GM21367 (cell line): ENCODE results near the gene COPZ2.
A peak's percentile ranks its signal among the peaks of the same experiment; 100 is the strongest.
"Not testable (repeated sequence)": the region's sequence is repeated elsewhere in the genome, so short reads cannot be mapped to it uniquely, and the experiment has no call there.

Experiments
- ATAC-seq: cut with Tn5 transposase; IDR thresholded peaks from one replicate; pipeline ENCODE4 v1.9.1; 2021; ENCODE audit not compliant: unreplicated experiment

The COPZ2 gene

GRCh38 chr17:48056246-48056745 lies 18.7 kb upstream of the COPZ2 start:
- ATAC-seq: no peak

GRCh38 chr17:48055531-48056245 lies 18.1 kb upstream of the COPZ2 start:
- no peak for ATAC-seq

- no peak for ATAC-seq
Observed at GRCh38 chr17:48054238-48055185, 16.9 kb upstream of the COPZ2 start.

GRCh38 chr17:48053758-48054237 lies 16.2 kb upstream of the COPZ2 start:
- no peak for ATAC-seq

GRCh38 chr17:48052956-48053757 lies 15.6 kb upstream of the COPZ2 start:
- no peak for ATAC-seq

- ATAC-seq: no peak
Observed at GRCh38 chr17:48051706-48052486, 14.3 kb upstream of the COPZ2 start.

- no peak for ATAC-seq
Observed at GRCh38 chr17:48051283-48051682, 13.7 kb upstream of the COPZ2 start.

- peak; percentile 21 for ATAC-seq
Observed at GRCh38 chr17:48048384-48049126, 11.0 kb upstream of the COPZ2 start.

- peak; percentile 74 for ATAC-seq
Observed at GRCh38 chr17:48047741-48048383, 10.3 kb upstream of the COPZ2 start, which contains the start of gene NFE2L1. NFE2L1 (plus strand) TSS chr17:48048359; CDS start chr17:48051119, 2,760 bp downstream.

- no peak for ATAC-seq
Observed at GRCh38 chr17:48047113-48047740, 9.6 kb upstream of the COPZ2 start.

GRCh38 chr17:48046296-48046695 lies 8.7 kb upstream of the COPZ2 start:
- no peak for ATAC-seq

GRCh38 chr17:48045316-48046001 lies 7.9 kb upstream of the COPZ2 start:
- ATAC-seq: no peak

GRCh38 chr17:48044851-48045250 lies 7.3 kb upstream of the COPZ2 start:
- ATAC-seq: no peak

- ATAC-seq: no peak
Observed at GRCh38 chr17:48043176-48043575, 5.6 kb upstream of the COPZ2 start.

- ATAC-seq: no peak
Observed at GRCh38 chr17:48038687-48039086, 1.1 kb upstream of the COPZ2 start.

GRCh38 chr17:48037838-48038323 lies 284 bp upstream of the COPZ2 start:
- ATAC-seq: no peak

GRCh38 chr17:48036693-48037035 lies 933 bp downstream of the COPZ2 start:
- no peak for ATAC-seq

- not testable (repeated sequence) for ATAC-seq
Observed at GRCh38 chr17:48034734-48035133, 2.9 kb downstream of the COPZ2 start.
